Gastrocnemius medialis (tissue), 4 donors: ENCODE data around the gene CD19. TPM values are rescaled to one million over a fixed set of nuclear protein-coding genes. Genes with fewer than 3 reads are reported as not detected.
"Not testable (repeated sequence)": the region's sequence is repeated elsewhere in the genome, so short reads cannot be mapped to it uniquely, and the experiment has no call there.

ENCODE experiments used
- ATAC-seq, 2 donors: fragments of 150-250 bp; one replicate each; pipeline ENCODE4 v1.9.1; 2016
- DNase-seq, 2 donors: peaks; one replicate each; pipeline ENCODE4 v3.0.0-alpha.2; 2019
- H3K27ac ChIP-seq, 4 donors: fragments of 200-600 bp; sonication (generic); 1 replicate in 1 of 4; 2 replicates in 3 of 4; pipeline ENCODE4 v1.5.1; 2016 to 2018; ENCODE audit warnings: mild to moderate bottlenecking in 2 of 4, moderate library complexity in 1 of 4
- H3K27me3 ChIP-seq, 3 donors: fragments of 200-600 bp; sonication (generic) in 2 of 3; 1 replicate in 1 of 3; 2 replicates in 2 of 3; pipeline versions ENCODE4 v1.5.1 to v1.6.0; 2016 to 2019; ENCODE audit warnings: mild to moderate bottlenecking in 1 of 3, moderate library complexity in 1 of 3
- H3K36me3 ChIP-seq, 2 donors: fragments of 200-600 bp; sonication (generic) in 1 of 2; one replicate each; pipeline ENCODE4 v1.5.1; 2017 to 2018
- H3K4me1 ChIP-seq, 2 donors: fragments of 200-600 bp; sonication (generic) in 1 of 2; one replicate each; pipeline ENCODE4 v1.5.1; 2016 to 2017; ENCODE audit warnings: mild to moderate bottlenecking in 2 of 2
- H3K4me3 ChIP-seq, 4 donors: fragments of 200-600 bp; sonication (generic) in 3 of 4; 1 replicate in 1 of 4; 2 replicates in 3 of 4; pipeline ENCODE4 v1.5.1; 2016 to 2019; ENCODE audit warnings: mild to moderate bottlenecking in 2 of 4
- H3K9me3 ChIP-seq, 3 donors: fragments of 200-600 bp; sonication (generic) in 2 of 3; 1 replicate in 1 of 3; 2 replicates in 2 of 3; pipeline ENCODE4 v1.5.1; 2016 to 2019
- POLR2A ChIP-seq, 2 donors: fragments of 450-650 bp; IDR thresholded peaks; one replicate each; pipeline ENCODE4 v1.6.1; 2017; ENCODE audit warnings: antibody characterized with exemption in 2 of 2, mild to moderate bottlenecking in 2 of 2, moderate library complexity in 2 of 2
- in situ Hi-C, 4 donors: fragments of 200-750 bp; cut with MboI; loops; one replicate each; pipeline versions ENCODE4 v1.15.0 to v1.8.0; 2017; ENCODE audit warnings: low sequenced_read_pairs in 4 of 4
- intact Hi-C: fragments of 100-400 bp; cut with DNase I; formaldehyde crosslinking; loops from one replicate; pipeline ENCODE4 v1.15.1; 2023; ENCODE audit warnings: low total_unique reads
- total RNA-seq, 4 donors: library from RNA; depleted of rRNA; stranded (reverse); fragments of >200 nt; gene quantifications; one replicate each; pipeline versions ENCODE4 v1.1.0 to v1.2.3, GENCODE V29; 2016
- TF ChIP-seq, protein P1 (sequence below), 5 experiments: fragments of 450-650 bp in 3 of 5; fragments of 200-600 bp in 2 of 5; sonication (generic) in 2 of 5; IDR thresholded peaks in 4 of 5; conservative IDR thresholded peaks in 1 of 5; 1 replicate in 4 of 5; 2 replicates in 1 of 5; pipeline ENCODE4 v1.5.1; 2016 to 2019; ENCODE audit warnings: antibody characterized with exemption in 5 of 5, mild to moderate bottlenecking in 3 of 5, moderate library complexity in 3 of 5

Gene CD19
- total RNA-seq, 4 donors from 2014 or later = not detected

GRCh38 chr16:28886945-28887344 lies 44.8 kb upstream of the CD19 start:
- H3K27me3 ChIP-seq = no peaks in the 10 kb centered on the region
- in situ Hi-C loops (no loop called here), intact Hi-C loops (no loop called here)
- H3K9me3 ChIP-seq = no peaks in the 10 kb centered on the region
- H3K36me3 ChIP-seq = peaks cover 0 to 12% of the 10 kb centered on the region in 2 donors
- no peak for TF ChIP-seq POLR2A (IDR thresholded peaks at IDR 0.05)
- TF ChIP-seq, protein P1, sequence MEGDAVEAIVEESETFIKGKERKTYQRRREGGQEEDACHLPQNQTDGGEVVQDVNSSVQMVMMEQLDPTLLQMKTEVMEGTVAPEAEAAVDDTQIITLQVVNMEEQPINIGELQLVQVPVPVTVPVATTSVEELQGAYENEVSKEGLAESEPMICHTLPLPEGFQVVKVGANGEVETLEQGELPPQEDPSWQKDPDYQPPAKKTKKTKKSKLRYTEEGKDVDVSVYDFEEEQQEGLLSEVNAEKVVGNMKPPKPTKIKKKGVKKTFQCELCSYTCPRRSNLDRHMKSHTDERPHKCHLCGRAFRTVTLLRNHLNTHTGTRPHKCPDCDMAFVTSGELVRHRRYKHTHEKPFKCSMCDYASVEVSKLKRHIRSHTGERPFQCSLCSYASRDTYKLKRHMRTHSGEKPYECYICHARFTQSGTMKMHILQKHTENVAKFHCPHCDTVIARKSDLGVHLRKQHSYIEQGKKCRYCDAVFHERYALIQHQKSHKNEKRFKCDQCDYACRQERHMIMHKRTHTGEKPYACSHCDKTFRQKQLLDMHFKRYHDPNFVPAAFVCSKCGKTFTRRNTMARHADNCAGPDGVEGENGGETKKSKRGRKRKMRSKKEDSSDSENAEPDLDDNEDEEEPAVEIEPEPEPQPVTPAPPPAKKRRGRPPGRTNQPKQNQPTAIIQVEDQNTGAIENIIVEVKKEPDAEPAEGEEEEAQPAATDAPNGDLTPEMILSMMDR (IDR thresholded peaks at IDR 0.05 in 4 of 5, conservative IDR thresholded peaks at IDR 0.05 in 1 of 5) = no peak
- DNase-seq (no peak), ATAC-seq (no peak)
- H3K4me1 ChIP-seq = peaks cover 0 to 25% of the 10 kb centered on the region in 2 donors
- H3K4me3 ChIP-seq = no peak overlapping the region
- H3K27ac ChIP-seq = peak overlapping the region; percentile 41 to 90 (median 72)

DNA sequence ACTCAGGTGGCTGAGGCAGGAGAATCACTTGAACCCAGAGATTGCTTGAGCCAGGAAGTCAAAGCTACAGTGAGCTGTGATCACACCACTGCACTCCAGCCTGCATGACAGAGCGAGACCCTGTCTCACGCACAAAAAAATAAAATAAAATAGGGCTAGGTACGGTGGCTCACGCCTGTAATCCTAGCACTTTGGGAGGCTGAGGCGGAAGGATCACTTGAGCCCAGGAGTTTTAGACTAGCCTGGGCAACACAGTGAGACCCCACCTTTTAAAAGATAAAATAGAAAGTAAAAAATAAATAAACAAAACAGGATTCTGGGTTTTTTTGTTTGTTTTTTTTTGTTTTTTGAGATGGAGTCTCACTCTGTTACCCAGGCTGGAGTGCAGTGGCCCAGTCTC lies 41.4 kb upstream of the CD19 start:
- peaks cover 5 to 20% of the 10 kb centered on the region in 2 donors for H3K4me1 ChIP-seq
- H3K9me3 ChIP-seq, H3K4me3 ChIP-seq, DNase-seq, intact Hi-C loops, in situ Hi-C loops, H3K27me3 ChIP-seq: not testable (repeated sequence)
- peaks cover 0 to 16% of the 10 kb centered on the region in 2 donors for H3K36me3 ChIP-seq
- ATAC-seq = peak in 1 of 2 donors; percentile 9
- peak overlapping the region; percentile 84 to 90 (median 90) for H3K27ac ChIP-seq

GRCh38 chr16:28891964-28892890 lies 39.5 kb upstream of the CD19 start:
- TF ChIP-seq POLR2A (IDR thresholded peaks at IDR 0.05) = no peak
- TF ChIP-seq, protein P1 (IDR thresholded peaks at IDR 0.05 in 4 of 5, conservative IDR thresholded peaks at IDR 0.05 in 1 of 5) = no peak
- DNase-seq (no peak), ATAC-seq (peak; percentile 51 to 89)
- in situ Hi-C loops = no loop called here
- no peaks in the 10 kb centered on the region for H3K27me3 ChIP-seq
- H3K4me1 ChIP-seq = peaks cover 5 to 20% of the 10 kb centered on the region in 2 donors
- intact Hi-C loops = no loop called here
- H3K36me3 ChIP-seq = peaks cover 0 to 13% of the 10 kb centered on the region in 2 donors
- no peak overlapping the region for H3K4me3 ChIP-seq
- no peaks in the 10 kb centered on the region for H3K9me3 ChIP-seq
- peak overlapping the region; percentile 84 to 90 (median 90) for H3K27ac ChIP-seq

- intact Hi-C loops = no loop called here
- no peaks in the 10 kb centered on the region for H3K27me3 ChIP-seq
- H3K4me1 ChIP-seq = peaks cover 5 to 20% of the 10 kb centered on the region in 2 donors
- H3K4me3 ChIP-seq = no peak overlapping the region
- TF ChIP-seq, protein P1 (IDR thresholded peaks at IDR 0.05 in 4 of 5, conservative IDR thresholded peaks at IDR 0.05 in 1 of 5) = no peak
- H3K9me3 ChIP-seq = no peaks in the 10 kb centered on the region
- H3K36me3 ChIP-seq = peaks cover 0 to 4% of the 10 kb centered on the region in 2 donors
- H3K27ac ChIP-seq = peak overlapping the region; percentile 84 to 90 (median 90)
- in situ Hi-C loops = no loop called here
- DNase-seq (no peak), ATAC-seq (no peak)
Measured at GRCh38 chr16:28893291-28893690, 38.5 kb upstream of the CD19 start.

- H3K36me3 ChIP-seq = peaks cover 0 to 4% of the 10 kb centered on the region in 2 donors
- no peak for ATAC-seq
- no peaks in the 10 kb centered on the region for H3K27me3 ChIP-seq
- no peak overlapping the region for H3K4me3 ChIP-seq
- in situ Hi-C loops = no loop called here
- no peaks in the 10 kb centered on the region for H3K9me3 ChIP-seq
- no peak for DNase-seq
- peaks cover 5 to 18% of the 10 kb centered on the region in 2 donors for H3K4me1 ChIP-seq
- TF ChIP-seq, protein P1 (IDR thresholded peaks at IDR 0.05 in 4 of 5, conservative IDR thresholded peaks at IDR 0.05 in 1 of 5) = no peak
- no peak for TF ChIP-seq POLR2A (IDR thresholded peaks at IDR 0.05)
- peak overlapping the region in 2 of 4 donors; percentile 90 for H3K27ac ChIP-seq
- intact Hi-C loops = no loop called here
Measured at GRCh38 chr16:28895609-28896008, 36.2 kb upstream of the CD19 start.
